Activated CD4-positive, alpha-beta T cell treated with anti-CD3 and anti-CD28 coated beads, Interleukin-2, amount 10 ng/mL, durations not matched to agents 24 days and 14 days (primary cell): ENCODE results near the gene RUVBL2. TPM values are rescaled to one million over a fixed set of nuclear protein-coding genes. Genes with fewer than 3 reads are reported as not detected.
A peak's percentile ranks its signal among the peaks of the same experiment; 100 is the strongest.

Source experiments
- DNase-seq: peaks from one replicate; pipeline ENCODE4 v3.0.0; 2022
- H3K27ac Mint-ChIP-seq: one replicate; pipeline ENCODE4 v1.8.0; 2022; ENCODE audit warnings: mild to moderate bottlenecking, mixed read lengths
- H3K27me3 Mint-ChIP-seq: one replicate; pipeline ENCODE4 v1.8.0; 2022; ENCODE audit warnings: mixed read lengths
- H3K36me3 Mint-ChIP-seq: one replicate; pipeline ENCODE4 v1.8.0; 2022; ENCODE audit warnings: low read depth, mild to moderate bottlenecking, mixed read lengths
- H3K4me1 Mint-ChIP-seq: one replicate; pipeline ENCODE4 v1.8.0; 2021; ENCODE audit warnings: mixed read lengths
- H3K4me3 Mint-ChIP-seq: one replicate; pipeline ENCODE4 v1.8.0; 2022; ENCODE audit warnings: mild to moderate bottlenecking, moderate library complexity, mixed read lengths
- H3K9me3 Mint-ChIP-seq: one replicate; pipeline ENCODE4 v1.8.0; 2021; ENCODE audit warnings: mixed read lengths
- intact Hi-C: fragments of 100-400 bp; cut with micrococcal nuclease; formaldehyde crosslinking; loops from one replicate; pipeline ENCODE4 v1.15.1; 2023
- total RNA-seq: library from RNA; stranded (reverse); gene quantifications from 2 replicates; pipeline ENCODE4 v1.2.3, GENCODE V29; 2022

The RUVBL2 gene
- total RNA-seq: 190 and 195 TPM in 2 replicates

DNA sequence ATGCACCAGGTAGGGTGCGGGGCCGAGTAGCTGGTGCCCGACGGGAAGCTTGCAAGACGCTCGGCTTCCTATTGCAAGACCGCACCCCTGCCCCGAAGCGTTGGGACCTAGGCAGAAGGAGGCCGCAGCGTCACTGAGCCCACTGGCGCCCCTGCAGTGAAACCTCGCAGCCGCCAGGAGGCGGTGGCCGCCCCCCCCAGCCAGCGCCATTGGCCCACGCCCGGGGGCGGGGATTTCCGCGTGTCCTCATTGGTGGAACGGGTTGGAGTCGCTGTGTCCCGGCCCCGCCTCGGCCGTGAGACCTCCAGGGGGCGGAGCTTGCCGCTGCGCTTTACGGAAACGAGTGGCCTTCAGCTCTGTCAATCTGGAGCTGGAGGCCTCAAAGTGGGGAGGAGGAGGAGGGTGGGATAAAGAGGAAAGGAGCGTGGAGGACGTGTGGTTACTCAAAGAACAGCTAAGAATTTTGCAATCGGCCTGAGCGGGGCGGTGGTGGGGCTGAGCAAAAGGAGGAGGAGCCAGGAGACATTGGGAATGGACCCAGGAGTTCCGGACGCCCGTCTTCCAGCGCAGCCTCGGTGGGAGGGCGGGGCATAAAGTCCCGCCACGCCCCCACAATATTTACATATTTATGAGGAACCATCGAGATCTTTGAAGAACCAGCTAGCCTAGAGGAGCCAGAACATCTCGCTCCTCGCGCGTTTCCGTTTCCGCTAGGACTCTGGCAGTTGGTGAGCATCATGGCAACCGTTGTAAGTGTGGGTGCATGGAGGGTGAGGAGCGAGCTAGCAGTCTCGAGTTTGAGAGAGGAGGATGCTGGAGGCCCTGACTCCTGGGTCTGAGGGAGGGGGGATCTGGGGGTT is at the start of gene RUVBL2, which contains the start of gene GYS1:
Gene RUVBL2, plus strand, starts transcription at position 713 of the 860 bp plus-strand sequence. Its CDS starts 25 bp downstream, at position 738.
Gene GYS1, minus strand, starts transcription at position 135 of the 860 bp plus-strand sequence. CDS start 197 bp downstream, outside the sequence.
- H3K4me1 Mint-ChIP-seq: peaks cover 40% of the 10 kb centered on the region
- peak within 1 kb of the TSS; percentile 92 for H3K4me3 Mint-ChIP-seq
- peaks cover 28% of the 10 kb centered on the region for H3K36me3 Mint-ChIP-seq
- no peaks in the 10 kb centered on the region for H3K27me3 Mint-ChIP-seq
- peak; percentile 100 for DNase-seq
- H3K27ac Mint-ChIP-seq: peak within 1 kb of the TSS; percentile 97
- intact Hi-C loops: loop anchor here (1.0 to 5.0 kb wide), 7 partner anchors 15 to 356 kb away; partner anchors contain the start of genes BAX, C19orf73, DBP and FTL
- no peaks in the 10 kb centered on the region for H3K9me3 Mint-ChIP-seq

DNA sequence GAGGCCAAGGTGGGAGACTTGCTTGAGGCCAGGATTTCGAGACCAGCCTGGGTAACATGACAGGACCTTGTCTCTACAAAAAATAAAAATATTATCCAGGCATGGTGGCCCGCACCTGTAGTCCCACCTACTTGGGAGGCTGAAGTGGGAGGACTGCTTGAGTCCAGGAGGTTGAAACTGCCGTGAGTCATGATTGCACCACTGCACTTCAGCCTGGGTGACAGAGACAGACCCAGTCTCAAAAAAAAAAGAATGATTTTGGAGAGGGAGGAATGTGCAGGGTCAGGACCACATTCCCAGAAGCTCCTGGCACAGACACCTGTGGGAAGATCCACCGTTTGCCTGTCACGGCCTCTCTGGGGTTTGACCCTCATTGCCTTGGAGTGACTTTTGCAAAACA is 48.3 kb upstream of the RUVBL2 start:
- intact Hi-C loops: no loop called here
- no peaks in the 10 kb centered on the region for H3K4me1 Mint-ChIP-seq
- H3K9me3 Mint-ChIP-seq: peaks cover 9% of the 10 kb centered on the region
- H3K27ac Mint-ChIP-seq: no peak overlapping the region
- H3K27me3 Mint-ChIP-seq: no peaks in the 10 kb centered on the region
- no peak overlapping the region for H3K4me3 Mint-ChIP-seq
- DNase-seq: no peak
- no peaks in the 10 kb centered on the region for H3K36me3 Mint-ChIP-seq

DNA sequence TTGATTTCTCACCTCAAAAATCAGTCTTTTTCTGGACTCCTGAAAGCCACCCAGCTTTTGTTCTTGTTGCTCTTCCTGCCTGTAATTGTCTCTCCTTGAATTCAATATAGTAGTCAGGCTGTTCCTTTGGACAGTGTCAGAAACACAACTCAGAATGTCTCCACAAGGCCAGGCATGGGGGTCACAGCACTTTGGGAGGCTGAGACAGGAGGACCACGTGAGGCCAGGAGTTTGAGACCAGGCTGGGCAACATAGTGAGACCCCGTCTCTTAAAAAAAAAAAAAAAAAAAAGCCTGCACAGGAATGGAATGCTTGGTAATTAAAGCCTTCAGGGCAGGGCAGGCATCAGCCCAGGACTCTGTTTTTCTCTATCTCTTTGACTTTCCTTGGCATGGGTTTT is 47.9 kb upstream of the RUVBL2 start:
- DNase-seq: no peak
- Mint-ChIP-seq H3K27ac (no peak overlapping the region), H3K27me3 (no peaks in the 10 kb centered on the region), H3K9me3 (peaks cover 9% of the 10 kb centered on the region), H3K4me1 (no peaks in the 10 kb centered on the region), H3K4me3 (no peak overlapping the region), H3K36me3 (no peaks in the 10 kb centered on the region)
- intact Hi-C loops: no loop called here

DNA sequence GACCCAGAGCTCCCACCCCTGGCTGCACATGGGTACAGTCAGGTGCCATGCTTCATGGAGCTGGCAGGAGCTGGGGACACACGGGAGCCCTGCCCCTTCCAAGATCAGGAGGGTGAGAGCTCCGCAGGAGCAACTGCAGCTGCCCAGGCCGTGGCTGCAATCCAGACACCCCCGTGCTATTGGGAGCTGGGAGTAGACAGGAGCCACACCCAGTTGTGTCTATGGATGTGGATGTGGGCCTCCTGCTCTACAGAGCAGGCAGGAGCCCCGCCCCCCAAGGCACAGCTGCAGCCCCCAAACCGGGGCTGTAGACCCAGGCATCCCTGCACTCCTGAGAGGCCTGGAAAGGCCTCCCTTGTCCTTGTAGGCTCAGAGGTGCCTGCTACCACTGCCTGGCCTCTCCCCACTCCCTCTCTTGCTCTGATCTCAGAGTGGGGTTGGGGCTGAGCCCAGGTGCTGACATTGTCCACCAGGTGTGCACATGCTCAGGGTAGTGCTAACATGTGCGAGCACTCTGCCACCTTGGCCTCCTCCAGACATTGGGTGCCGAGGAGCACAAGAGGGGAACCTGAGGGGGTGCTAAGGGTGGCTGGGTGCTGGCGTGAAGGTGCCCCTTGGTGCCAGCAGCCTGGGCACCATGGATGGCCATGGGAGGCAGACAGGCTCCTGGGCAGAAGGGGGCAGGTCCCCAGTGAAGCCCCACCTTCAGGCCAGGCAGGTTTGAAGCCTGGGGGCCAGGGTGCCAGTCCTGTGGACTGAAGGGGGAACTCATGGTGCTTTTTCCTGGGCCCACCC is 47.0 kb upstream of the RUVBL2 start:
- H3K27me3 Mint-ChIP-seq: no peaks in the 10 kb centered on the region
- DNase-seq: no peak
- H3K9me3 Mint-ChIP-seq: peaks cover 9% of the 10 kb centered on the region
- H3K4me3 Mint-ChIP-seq: no peak overlapping the region
- no peaks in the 10 kb centered on the region for H3K4me1 Mint-ChIP-seq
- intact Hi-C loops: no loop called here
- H3K27ac Mint-ChIP-seq: no peak overlapping the region
- no peaks in the 10 kb centered on the region for H3K36me3 Mint-ChIP-seq

DNA sequence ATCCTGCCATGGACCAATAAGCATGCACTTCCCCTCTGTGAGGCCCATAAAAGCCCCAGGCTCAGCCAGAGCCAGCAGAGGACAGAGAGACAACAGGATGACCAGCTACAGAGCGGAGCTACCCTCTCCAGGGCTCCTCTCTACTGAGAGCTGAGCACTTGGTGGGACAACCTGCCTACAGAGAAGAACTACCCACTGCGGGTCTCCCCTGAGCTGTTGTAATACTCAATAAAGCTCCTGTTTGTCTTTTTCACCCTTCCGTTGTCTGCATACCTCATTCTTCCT is 46.5 kb upstream of the RUVBL2 start:
- no peaks in the 10 kb centered on the region for H3K4me1 Mint-ChIP-seq
- H3K4me3 Mint-ChIP-seq: no peak overlapping the region
- intact Hi-C loops: no loop called here
- DNase-seq: no peak
- H3K36me3 Mint-ChIP-seq: no peaks in the 10 kb centered on the region
- peaks cover 9% of the 10 kb centered on the region for H3K9me3 Mint-ChIP-seq
- H3K27me3 Mint-ChIP-seq: no peaks in the 10 kb centered on the region
- no peak overlapping the region for H3K27ac Mint-ChIP-seq

DNA sequence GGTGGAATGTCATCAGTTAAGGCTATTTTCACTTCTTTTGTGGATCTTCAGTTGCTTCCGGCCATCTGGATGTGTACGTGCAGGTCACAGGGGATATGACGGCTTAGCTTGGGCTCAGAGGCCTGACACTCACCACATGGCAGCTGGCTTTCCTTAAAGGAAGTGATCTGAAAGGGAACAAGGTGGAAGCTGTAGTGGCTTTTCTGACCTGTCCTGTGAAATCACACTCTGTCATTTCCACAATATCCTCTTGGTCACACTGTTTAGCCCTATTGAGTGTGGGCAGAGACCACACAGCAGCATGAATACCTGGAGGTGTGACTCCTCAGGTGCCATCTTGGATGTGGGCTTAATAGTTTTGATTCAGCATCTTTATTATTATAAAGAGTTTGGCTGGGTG is 43.5 kb upstream of the RUVBL2 start:
- peaks cover 3% of the 10 kb centered on the region for H3K4me1 Mint-ChIP-seq
- H3K9me3 Mint-ChIP-seq: peaks cover 9% of the 10 kb centered on the region
- H3K27ac Mint-ChIP-seq: no peak overlapping the region
- H3K4me3 Mint-ChIP-seq: no peak overlapping the region
- H3K36me3 Mint-ChIP-seq: no peaks in the 10 kb centered on the region
- H3K27me3 Mint-ChIP-seq: no peaks in the 10 kb centered on the region
- intact Hi-C loops: no loop called here
- DNase-seq: no peak

DNA sequence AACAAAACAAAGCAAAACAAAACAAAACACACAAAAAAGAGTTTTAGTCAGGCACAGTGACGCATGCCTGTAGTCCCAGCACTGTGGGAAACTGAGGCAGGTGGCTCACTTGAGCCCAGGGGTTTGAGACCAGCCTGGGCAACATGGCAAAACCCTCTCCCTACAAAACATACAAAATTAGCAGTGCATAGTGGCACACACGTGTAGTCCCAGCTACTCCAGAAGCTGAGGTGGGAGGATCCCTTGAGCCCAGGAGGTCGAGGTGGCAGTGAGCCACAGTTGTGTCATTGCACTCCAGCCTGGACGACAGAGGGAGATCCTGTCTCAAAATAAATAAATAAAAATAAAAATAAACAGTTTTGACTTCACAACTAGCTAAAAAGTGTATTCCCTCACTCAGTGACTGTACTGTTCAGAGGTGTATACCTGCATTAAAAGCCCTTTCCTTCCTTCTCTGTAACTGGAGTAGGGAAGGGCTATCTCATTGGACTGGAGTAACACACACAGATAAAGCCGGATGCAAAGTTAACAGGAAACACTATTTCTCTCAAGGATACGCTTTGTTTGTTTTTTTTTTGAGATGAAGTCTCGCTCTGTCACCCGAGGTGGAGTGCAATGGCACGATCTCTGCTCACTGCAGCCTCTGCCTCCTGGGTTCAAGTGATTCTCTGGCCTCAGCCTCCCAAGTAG is 42.7 kb upstream of the RUVBL2 start:
- DNase-seq: no peak
- H3K36me3 Mint-ChIP-seq: peaks cover 7% of the 10 kb centered on the region
- no peaks in the 10 kb centered on the region for H3K27me3 Mint-ChIP-seq
- no peak overlapping the region for H3K4me3 Mint-ChIP-seq
- intact Hi-C loops: no loop called here
- peaks cover 9% of the 10 kb centered on the region for H3K9me3 Mint-ChIP-seq
- H3K27ac Mint-ChIP-seq: no peak overlapping the region
- H3K4me1 Mint-ChIP-seq: peaks cover 8% of the 10 kb centered on the region

DNA sequence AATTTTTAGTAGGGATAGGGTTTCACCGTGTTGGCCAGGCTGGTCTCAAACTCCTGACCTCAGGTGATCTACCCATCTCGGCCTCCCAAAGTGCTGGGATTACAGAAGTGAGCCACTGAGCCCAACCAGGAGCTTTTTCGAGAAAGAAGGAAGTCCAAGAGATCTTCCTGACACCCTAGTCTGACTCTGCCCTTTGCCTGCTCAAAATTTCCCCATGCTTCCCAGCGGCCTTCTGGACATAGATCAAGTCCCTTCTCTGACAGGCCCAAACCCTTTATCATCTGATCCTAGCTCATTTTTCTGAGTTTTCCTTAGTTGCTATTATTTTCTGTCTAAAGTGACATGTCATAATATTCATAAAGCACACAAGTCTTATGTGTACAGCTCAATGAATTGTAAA is 40.5 kb upstream of the RUVBL2 start:
- Mint-ChIP-seq H3K4me3 (no peak overlapping the region), H3K27ac (no peak overlapping the region), H3K4me1 (peaks cover 20% of the 10 kb centered on the region), H3K36me3 (peaks cover 24% of the 10 kb centered on the region), H3K9me3 (peaks cover 6% of the 10 kb centered on the region), H3K27me3 (no peaks in the 10 kb centered on the region)
- intact Hi-C loops: no loop called here
- DNase-seq: no peak

DNA sequence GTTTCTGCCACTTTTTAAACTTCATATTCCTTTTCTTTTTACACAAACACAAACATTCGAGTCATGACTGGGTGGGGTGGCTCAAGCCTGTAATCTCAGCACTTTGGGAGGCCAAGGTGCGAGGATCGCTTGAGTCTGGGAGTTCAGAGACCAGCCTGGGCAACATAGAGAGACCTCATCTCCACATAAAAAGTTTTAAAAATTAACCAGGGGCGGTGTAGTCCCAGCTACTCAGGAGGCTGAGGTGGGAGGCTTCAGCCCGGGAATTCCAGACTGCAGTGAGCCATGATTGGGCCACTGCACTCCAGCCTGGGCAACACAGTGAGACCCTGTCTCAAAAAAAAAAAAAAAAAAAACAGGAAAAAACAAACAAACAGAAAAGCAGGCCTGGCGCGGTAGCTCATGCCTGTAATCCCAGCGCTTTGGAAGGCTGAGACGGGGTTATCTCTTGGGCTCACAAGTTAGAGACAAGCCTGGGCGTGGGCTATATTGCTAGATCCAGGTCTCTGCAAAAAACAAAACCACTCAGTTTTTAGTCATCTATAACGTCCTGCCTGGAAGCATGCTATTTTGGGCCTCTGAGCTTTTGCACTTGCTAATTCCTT is 39.6 kb upstream of the RUVBL2 start:
- intact Hi-C loops: loop anchor here (1.0 to 2.0 kb wide), 3 partner anchors 10 to 53 kb away; partner anchors contain the start of genes GYS1, NUCB1 and RUVBL2
- peak overlapping the region; percentile 93 for H3K27ac Mint-ChIP-seq
- H3K9me3 Mint-ChIP-seq: no peaks in the 10 kb centered on the region
- H3K4me3 Mint-ChIP-seq: peak overlapping the region; percentile 86
- H3K36me3 Mint-ChIP-seq: peaks cover 30% of the 10 kb centered on the region
- no peak for DNase-seq
- no peaks in the 10 kb centered on the region for H3K27me3 Mint-ChIP-seq
- peaks cover 25% of the 10 kb centered on the region for H3K4me1 Mint-ChIP-seq

DNA sequence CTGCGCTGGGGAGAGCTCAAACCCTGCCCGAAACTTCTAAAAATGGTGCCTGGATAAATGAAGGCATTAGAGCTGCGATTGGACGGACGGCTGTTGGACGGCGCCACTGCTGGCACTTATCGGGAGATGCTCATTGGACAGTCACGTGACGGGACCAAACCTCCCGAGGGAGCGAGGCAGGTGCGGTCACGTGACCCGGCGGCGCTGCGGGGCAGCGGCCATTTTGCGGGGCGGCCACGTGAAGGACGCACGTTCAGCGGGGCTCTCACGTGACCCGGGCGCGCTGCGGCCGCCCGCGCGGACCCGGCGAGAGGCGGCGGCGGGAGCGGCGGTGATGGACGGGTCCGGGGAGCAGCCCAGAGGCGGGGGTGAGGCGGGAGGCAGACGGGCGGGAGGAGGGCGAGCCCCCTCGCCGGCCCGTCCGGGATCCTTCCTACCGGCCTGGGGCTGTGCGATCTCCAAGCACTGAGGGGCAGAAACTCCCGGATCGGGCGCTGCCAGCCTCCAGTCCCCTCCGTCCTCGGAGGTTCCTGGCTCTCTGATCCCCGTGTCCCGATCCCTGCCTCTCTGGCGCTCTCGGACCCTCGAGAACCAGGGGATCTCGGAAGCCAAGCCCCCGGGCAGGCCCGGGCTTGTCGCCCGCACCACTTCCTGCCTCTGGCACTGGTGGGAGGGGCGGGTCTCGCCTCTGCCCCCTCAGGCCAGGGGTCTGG is 38.9 kb upstream of the RUVBL2 start, which contains the start of gene BAX:
Gene BAX, plus strand, starts transcription at position 281 of the 713 bp plus-strand sequence. Its CDS starts 54 bp downstream, at position 335.
- Mint-ChIP-seq H3K4me1 (peaks cover 25% of the 10 kb centered on the region), H3K36me3 (peaks cover 33% of the 10 kb centered on the region), H3K4me3 (peak within 1 kb of the TSS; percentile 86), H3K27me3 (no peaks in the 10 kb centered on the region), H3K27ac (peak within 1 kb of the TSS; percentile 93), H3K9me3 (no peaks in the 10 kb centered on the region)
- intact Hi-C loops: loop anchor here (1.0 to 2.0 kb wide), 3 partner anchors 10 to 54 kb away; partner anchors contain the start of genes GYS1, NUCB1 and RUVBL2
- peak; percentile 98 for DNase-seq

DNA sequence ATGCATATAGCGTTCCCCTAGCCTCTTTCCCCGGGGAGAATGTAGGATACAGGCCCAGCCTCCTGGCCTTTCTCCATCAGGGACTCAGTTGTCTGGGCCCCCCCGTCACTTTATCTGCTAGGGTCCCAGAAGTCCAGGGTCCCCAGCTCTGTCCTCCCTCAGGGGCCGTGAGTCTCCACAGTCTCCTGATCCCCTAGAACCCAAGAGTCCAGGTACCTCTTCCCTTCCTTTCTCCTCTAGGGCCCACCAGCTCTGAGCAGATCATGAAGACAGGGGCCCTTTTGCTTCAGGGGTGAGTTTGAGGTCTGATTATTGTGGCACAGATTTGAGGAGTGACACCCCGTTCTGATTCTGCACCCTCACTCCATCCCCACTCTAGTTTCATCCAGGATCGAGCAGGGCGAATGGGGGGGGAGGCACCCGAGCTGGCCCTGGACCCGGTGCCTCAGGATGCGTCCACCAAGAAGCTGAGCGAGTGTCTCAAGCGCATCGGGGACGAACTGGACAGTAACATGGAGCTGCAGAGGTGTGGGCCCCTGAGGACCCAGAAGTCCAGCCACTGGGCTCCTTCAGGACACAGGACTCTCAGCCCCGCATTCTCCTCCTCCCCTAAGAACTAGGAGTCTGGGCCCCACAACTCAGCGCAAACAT is 38.3 kb upstream of the RUVBL2 start:
- Mint-ChIP-seq H3K36me3 (peaks cover 35% of the 10 kb centered on the region), H3K27ac (peak overlapping the region; percentile 90), H3K9me3 (no peaks in the 10 kb centered on the region), H3K27me3 (no peaks in the 10 kb centered on the region), H3K4me3 (peak overlapping the region; percentile 86), H3K4me1 (peaks cover 25% of the 10 kb centered on the region)
- intact Hi-C loops: loop anchor here (2.0 kb wide), 2 partner anchors 37 to 55 kb away; partner anchors contain the start of genes GYS1, NUCB1 and RUVBL2
- DNase-seq: peak; percentile 64

DNA sequence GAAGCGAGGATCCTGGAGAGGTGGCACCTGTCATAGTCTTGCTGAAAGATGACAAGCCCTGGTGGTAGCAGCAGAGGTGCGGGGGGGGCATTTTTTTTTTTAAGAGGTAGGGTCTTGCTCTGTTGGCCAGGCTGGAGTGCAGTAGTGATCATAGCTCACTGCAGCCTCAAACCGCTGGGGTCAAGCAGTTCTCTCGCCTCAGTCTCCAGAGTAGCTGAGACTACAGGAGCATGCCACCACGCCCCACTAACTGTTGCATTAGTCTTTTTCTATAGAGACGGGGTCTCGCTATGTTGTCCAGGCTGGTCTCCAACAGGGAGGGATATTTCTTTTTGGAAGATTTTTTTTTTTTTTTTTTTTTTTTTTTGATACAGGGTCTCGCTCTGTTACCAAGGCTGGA is 35.7 kb upstream of the RUVBL2 start:
- Mint-ChIP-seq H3K36me3 (peaks cover 49% of the 10 kb centered on the region), H3K27me3 (no peaks in the 10 kb centered on the region), H3K4me3 (peak overlapping the region; percentile 21), H3K4me1 (peaks cover 41% of the 10 kb centered on the region), H3K27ac (no peak overlapping the region), H3K9me3 (no peaks in the 10 kb centered on the region)
- intact Hi-C loops: no loop called here
- DNase-seq: no peak
